ENCODE measurements around the gene MAP3K3.

- TF ChIP-seq CTCF (IDR thresholded peaks at IDR 0.05; ENCODE audit: poor library complexity, severe bottlenecking) (no peak), POLR2AphosphoS5 (IDR thresholded peaks at IDR 0.05) (no peak), MXI1 (conservative IDR thresholded peaks at IDR 0.05; ENCODE audit: poor library complexity, severe bottlenecking) (no peak)
Observed at GRCh38 chr17:63635787-63636186, 13.6 kb downstream of the MAP3K3 start.
